ENCODE measurements around the gene TRIO.

- TF ChIP-seq FOXA1 (IDR thresholded peaks at IDR 0.05) (no peak), ZNF384 (IDR thresholded peaks at IDR 0.05) (no peak), ELF4 (IDR thresholded peaks at IDR 0.05) (no peak), SP1 (IDR thresholded peaks at IDR 0.05) (no peak), SUZ12 (IDR thresholded peaks at IDR 0.05) (no peak), ARNT (IDR thresholded peaks at IDR 0.05) (no peak), PKNOX1 (IDR thresholded peaks at IDR 0.05) (no peak), TARDBP (IDR thresholded peaks at IDR 0.05) (no peak), HDGF (IDR thresholded peaks at IDR 0.05; ENCODE audit: borderline replicate concordance) (no peak), FOXM1 (IDR thresholded peaks at IDR 0.05; ENCODE audit: borderline replicate concordance) (no peak), FOXK2 (IDR thresholded peaks at IDR 0.05) (no peak)
These were observed 171.0 kb downstream of the TRIO start for GRCh38 chr5:14313986-14314690.
